BE2C (cell line): ENCODE results near the gene COL15A1.

Experiments used
- DNase-seq: peaks from one replicate; pipeline ENCODE4 v3.0.0-alpha.2; 2020
- H3K27me3 ChIP-seq: fragments of 250-450 bp; sonication (Bioruptor Pico); 2 replicates; pipeline ENCODE4 v1.5.1; 2020; ENCODE audit warnings: mild to moderate bottlenecking
- H3K36me3 ChIP-seq: fragments of 250-450 bp; sonication (Bioruptor Pico); 2 replicates; pipeline ENCODE4 v1.5.1; 2020; ENCODE audit warnings: mild to moderate bottlenecking
- H3K4me1 ChIP-seq: fragments of 250-450 bp; sonication (Bioruptor Pico); 2 replicates; pipeline ENCODE4 v1.5.1; 2020
- H3K4me3 ChIP-seq: 2 replicates; pipeline ENCODE4 v1.5.1; 2011; ENCODE audit warnings: low read depth, low read length
- H3K9me3 ChIP-seq: fragments of 250-450 bp; sonication (Bioruptor Pico); 2 replicates; pipeline ENCODE4 v1.5.1; 2020
- TF ChIP-seq, protein P1 (sequence below): IDR thresholded peaks from 2 replicates; pipeline ENCODE4 v1.5.1; 2012; ENCODE audit warnings: mild to moderate bottlenecking, low read depth, low read length

Gene COL15A1

DNA sequence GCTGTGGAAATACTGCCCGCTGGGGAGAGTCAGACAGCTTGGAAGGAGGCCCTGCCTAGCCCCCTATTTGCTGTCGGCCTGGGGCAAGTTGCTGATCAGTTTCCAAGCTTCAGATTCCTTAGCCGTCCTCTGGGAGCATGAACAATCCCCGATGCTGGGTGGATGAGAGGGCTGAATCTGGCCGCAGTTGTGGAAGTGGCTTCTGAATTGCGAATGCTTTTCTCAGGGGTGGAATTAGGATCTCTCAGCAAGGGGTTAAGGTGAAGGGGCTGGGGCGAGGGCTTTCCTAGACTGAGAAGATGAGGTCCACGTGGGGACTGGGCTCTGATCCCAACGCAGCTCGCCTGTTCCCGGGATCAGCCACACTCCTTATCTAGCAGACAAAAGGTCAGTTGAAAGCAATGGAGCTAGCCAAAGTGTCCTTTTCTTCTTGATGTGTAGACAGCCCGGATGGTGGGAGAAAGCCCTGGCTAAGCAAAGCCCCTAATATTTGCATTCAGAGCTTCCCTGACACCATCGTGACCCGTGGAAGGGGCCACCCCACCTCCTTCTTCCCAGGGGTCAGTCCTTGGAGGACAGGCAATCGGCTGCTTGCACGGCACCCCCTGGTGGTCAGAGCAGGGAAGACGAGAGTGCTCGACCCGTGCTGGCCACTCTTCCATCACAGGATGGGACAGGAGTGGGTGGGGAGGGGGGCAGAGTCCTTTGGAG lies 54.9 kb downstream of the COL15A1 start:
- DNase-seq = peak; percentile 79
- Histone ChIP-seq H3K27me3 (peaks cover 16% of the 10 kb centered on the region), H3K4me1 (no peaks in the 10 kb centered on the region), H3K4me3 (peak overlapping the region; percentile 23), H3K9me3 (no peaks in the 10 kb centered on the region; the same call in 1 of the 2 replicates), H3K36me3 (no peaks in the 10 kb centered on the region)
- TF ChIP-seq, protein P1, sequence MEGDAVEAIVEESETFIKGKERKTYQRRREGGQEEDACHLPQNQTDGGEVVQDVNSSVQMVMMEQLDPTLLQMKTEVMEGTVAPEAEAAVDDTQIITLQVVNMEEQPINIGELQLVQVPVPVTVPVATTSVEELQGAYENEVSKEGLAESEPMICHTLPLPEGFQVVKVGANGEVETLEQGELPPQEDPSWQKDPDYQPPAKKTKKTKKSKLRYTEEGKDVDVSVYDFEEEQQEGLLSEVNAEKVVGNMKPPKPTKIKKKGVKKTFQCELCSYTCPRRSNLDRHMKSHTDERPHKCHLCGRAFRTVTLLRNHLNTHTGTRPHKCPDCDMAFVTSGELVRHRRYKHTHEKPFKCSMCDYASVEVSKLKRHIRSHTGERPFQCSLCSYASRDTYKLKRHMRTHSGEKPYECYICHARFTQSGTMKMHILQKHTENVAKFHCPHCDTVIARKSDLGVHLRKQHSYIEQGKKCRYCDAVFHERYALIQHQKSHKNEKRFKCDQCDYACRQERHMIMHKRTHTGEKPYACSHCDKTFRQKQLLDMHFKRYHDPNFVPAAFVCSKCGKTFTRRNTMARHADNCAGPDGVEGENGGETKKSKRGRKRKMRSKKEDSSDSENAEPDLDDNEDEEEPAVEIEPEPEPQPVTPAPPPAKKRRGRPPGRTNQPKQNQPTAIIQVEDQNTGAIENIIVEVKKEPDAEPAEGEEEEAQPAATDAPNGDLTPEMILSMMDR = peak; percentile 90

DNA sequence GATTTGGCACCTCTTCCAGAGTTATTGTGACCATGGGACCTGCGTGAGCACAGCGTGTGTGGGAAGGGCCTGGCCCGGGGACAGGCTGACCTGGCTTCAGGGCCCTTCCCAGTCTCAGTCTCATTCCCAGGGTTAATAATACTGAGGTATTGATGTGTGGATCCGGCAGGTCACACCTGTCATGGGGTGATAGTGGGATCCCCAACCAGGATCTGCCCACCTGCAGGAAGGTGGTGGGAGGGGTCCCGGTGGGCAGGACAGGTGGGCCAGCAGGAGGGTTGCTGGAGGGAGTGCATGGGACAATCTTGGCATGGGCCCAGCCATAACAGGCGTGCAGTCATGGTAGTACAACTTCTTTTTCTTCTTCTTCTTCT lies 55.4 kb downstream of the COL15A1 start:
- Histone ChIP-seq H3K36me3 (no peaks in the 10 kb centered on the region), H3K4me3 (no peak overlapping the region), H3K27me3 (peaks cover 16% of the 10 kb centered on the region), H3K4me1 (no peaks in the 10 kb centered on the region), H3K9me3 (no peaks in the 10 kb centered on the region; the same call in 1 of the 2 replicates)
- TF ChIP-seq, protein P1 = no peak
- DNase-seq = no peak

DNA sequence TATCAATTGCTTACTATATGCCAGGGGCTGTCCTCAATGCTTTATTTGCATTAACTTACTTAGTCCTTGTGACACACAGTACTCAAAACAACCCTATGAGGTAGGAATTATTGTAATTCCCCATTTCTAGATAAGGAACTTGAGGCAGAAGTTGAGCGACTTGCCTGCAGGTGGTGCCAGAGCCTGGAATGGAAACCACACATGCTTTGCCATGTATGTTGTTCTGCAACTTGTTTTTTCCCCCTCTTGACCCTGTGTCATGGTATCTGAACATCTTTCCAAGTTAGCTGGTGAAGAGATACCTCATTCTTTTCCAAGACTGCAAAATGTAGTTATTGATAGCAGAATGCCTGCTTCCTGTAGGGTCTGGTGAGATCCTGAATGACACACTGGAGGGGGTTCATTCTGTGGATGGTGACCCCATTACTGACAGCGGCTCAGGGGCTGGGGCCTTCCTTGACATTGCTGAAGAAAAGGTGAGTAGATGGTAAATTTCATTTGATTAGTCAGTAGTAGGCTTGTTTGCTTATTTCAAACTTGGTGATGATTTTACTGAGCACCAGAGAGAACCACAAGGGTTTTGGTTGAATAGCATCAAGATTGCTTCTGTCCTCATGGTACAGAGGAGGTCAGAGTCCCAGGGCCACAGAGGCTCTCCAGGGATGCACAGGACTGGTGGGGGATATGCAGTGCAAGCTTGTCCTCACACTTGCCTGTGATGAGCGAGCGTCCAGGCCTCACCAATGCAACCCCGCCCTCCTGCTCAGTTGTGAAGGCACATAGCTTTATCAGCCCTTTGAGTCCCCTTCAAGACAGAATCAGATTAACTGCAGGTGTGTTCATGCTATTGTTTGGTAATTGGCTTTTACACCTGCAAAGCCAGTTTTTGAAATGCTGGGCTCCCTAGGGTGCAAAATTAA lies 57.0 kb downstream of the COL15A1 start:
- Histone ChIP-seq H3K9me3 (no peaks in the 10 kb centered on the region; the same call in 1 of the 2 replicates), H3K36me3 (no peaks in the 10 kb centered on the region), H3K4me3 (no peak overlapping the region), H3K4me1 (no peaks in the 10 kb centered on the region), H3K27me3 (peaks cover 16% of the 10 kb centered on the region)
- TF ChIP-seq, protein P1 = peak; percentile 82
- DNase-seq = peak; percentile 46

DNA sequence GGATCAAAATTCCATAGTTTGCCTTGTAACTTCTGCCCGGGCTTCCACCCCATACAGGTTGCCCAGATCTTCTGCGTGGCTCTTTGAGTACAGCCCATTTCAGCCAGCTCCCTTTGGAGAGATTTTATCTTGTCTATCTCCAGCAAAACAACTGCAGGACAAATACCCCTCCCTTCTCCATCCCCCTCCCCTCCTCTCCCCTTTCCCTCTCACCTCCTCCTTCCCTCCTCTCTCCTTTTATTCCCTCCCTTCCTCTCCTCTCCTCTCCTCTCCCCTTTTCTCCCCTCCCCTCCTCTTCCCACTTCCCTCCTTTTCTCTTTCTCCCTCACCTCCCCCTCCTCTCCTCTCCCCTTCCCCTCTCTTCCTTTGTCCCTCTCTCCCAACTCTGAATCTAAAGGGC lies 58.2 kb downstream of the COL15A1 start:
- H3K4me1 ChIP-seq = no peaks in the 10 kb centered on the region
- H3K36me3 ChIP-seq = no peaks in the 10 kb centered on the region
- no peak for DNase-seq
- H3K27me3 ChIP-seq = peaks cover 16% of the 10 kb centered on the region
- TF ChIP-seq, protein P1 = no peak
- no peak overlapping the region for H3K4me3 ChIP-seq
- H3K9me3 ChIP-seq = no peaks in the 10 kb centered on the region; the same call in 1 of the 2 replicates

DNA sequence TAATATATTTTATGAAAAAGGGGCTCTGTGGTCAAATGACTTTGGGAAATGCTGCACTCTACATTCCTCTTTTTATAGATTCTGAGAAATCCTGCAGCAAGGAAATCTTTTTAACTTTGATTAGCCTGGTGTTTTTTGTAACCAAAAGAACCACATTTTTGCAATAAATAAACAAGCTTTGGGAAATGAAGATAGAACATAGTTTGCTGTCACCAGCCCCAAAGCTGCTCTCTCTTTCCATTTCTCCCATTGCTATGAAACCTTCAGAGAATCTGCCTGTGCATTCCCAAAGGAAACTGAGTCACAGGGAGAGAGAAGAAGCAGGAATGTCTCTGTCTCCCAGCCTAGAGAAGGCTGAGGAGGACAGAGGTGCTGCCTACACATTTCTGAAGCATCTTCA lies 59.0 kb downstream of the COL15A1 start:
- Histone ChIP-seq H3K27me3 (peaks cover 11% of the 10 kb centered on the region), H3K9me3 (no peaks in the 10 kb centered on the region; the same call in 1 of the 2 replicates), H3K4me1 (no peaks in the 10 kb centered on the region), H3K4me3 (no peak overlapping the region), H3K36me3 (no peaks in the 10 kb centered on the region)
- TF ChIP-seq, protein P1 = no peak
- DNase-seq = no peak
